IPS-NIHi7 (cell line): ENCODE data around the gene RNF213.
"Not testable (repeated sequence)": the region's sequence is repeated elsewhere in the genome, so short reads cannot be mapped to it uniquely, and the experiment has no call there.

Experiments used
- DNase-seq: peaks from one replicate; pipeline ENCODE4 v3.0.0; 2012; ENCODE audit warnings: mixed read lengths; ENCODE audit errors: extremely low spot score

The RNF213 gene

DNA sequence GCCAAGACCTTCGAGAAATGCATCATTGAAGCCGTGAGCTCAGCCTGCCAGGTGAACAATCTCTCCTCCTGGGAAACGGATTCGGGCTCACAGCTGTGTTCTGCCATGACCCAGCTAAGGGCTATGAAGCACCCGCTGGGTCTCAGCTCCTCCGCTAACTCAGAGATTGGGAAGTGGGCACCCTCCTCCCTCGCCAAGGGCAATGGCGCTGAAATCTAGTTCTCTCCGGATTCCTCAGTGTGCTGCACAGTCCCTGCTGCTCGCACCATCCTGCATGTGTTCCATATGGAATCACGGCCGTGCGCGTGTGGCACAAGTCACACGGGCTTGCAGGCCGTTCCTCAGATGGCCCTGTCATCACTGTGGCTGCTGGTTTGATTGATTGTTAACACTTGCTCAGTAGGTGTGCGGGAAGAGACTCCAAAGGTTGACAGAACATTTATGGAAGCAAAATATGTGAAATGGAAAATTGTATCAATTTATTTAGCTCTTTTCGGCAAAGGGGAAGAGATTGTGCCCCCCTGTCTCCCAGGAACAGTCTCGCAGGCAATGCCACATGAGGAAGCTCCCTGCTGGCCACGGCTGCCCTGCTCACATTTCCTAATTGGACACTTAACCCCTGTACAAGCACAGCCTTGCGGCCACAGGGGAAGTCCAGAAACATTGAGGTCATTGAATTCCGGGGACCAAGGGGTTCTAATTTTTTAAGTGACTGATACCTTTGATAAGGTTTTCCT lies 58.8 kb downstream of the RNF213 start:
- no peak for DNase-seq

DNA sequence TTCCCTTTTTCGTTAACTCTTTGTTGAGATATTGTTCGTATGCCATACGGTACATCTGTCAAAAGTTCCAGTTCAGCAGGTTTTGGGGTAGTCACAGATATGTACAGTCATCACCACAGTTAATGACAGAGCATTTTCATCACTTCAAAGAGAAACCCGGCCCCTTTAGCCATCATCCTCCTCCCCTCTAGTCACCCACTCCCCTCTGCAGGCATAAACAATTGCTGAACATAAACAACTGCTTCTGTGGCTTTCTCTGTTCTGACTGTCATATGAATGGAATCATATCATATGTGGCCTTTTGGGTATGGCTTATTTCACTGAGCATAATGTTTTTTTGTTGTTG lies 59.3 kb downstream of the RNF213 start:
- no peak for DNase-seq

DNA sequence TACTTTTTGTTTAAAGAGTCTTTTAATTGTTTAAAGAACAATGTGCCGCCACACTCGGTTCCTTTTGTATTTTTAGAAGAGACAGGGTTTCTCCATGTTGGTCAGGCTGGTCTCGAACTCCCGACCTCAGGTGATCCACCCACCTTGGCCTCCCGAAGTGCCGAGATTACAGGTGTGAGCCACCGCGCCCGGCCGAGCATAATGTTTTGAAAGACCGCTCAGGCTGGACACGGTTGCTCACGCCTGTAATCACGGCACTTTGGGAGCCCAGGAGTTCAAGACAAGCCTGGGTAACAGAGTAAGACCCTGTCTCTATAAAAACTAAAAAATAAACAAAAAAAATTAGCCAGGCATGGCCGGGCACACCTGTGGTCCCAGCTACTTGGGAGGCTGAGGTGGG lies 59.8 kb downstream of the RNF213 start:
- no peak for DNase-seq

DNA sequence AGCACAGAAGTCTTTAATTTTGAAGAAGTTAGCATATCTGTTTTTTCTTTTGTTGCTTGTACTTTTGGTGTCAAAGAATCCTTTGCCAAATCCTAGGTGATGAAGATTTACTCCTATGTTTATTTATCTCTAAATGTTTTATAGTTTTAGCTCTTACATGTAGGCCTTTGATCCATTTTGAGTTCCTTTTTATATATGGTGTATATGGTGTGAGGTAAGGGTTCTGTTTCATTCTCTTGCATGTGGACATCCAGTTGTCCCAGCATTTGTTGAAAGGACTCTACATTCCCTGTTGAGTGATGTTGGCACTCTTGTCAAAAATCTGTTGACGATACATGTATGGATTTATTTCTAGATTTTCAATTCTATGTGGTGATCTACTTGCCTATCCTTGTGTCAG lies 62.2 kb downstream of the RNF213 start:
- no peak for DNase-seq

DNA sequence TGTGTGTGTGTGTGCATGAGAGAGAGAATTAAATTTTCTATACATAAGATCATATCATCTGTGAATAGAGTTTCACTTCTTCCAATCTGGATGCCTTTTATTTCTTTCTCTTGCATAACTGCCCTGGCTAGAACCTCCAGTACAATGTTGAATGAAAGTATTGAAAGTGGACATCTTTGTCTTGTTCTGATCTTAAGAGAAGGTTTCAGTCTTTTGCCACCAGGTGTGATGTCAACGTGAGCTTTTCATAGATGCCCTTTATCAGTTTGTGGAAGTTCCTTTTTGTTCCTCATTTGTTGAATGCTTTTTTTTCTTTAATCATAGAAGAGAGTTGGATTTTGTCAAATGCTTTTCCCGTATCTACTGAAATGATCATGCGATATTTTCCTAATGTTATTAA lies 63.3 kb downstream of the RNF213 start:
- DNase-seq: no peak

DNA sequence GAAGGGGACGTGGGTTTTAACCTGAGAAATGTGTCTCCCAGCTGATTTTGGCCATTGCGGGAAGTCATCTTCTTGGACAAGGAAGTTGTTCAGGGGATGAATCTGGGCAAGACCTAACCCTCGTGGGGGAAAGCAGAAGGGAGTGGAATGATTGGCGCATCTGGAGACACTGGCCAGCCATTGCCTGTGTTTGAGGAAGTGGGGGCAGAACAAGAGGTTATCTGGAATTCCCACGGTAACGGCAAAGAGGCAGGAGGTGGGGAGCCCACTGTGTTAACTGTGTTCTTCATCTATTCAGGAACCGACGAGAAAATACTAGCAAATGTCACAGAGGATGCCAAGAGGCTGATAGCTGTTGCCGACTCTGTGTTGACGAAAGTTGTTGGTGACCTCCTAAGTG lies 66.9 kb downstream of the RNF213 start:
- no peak for DNase-seq

DNA sequence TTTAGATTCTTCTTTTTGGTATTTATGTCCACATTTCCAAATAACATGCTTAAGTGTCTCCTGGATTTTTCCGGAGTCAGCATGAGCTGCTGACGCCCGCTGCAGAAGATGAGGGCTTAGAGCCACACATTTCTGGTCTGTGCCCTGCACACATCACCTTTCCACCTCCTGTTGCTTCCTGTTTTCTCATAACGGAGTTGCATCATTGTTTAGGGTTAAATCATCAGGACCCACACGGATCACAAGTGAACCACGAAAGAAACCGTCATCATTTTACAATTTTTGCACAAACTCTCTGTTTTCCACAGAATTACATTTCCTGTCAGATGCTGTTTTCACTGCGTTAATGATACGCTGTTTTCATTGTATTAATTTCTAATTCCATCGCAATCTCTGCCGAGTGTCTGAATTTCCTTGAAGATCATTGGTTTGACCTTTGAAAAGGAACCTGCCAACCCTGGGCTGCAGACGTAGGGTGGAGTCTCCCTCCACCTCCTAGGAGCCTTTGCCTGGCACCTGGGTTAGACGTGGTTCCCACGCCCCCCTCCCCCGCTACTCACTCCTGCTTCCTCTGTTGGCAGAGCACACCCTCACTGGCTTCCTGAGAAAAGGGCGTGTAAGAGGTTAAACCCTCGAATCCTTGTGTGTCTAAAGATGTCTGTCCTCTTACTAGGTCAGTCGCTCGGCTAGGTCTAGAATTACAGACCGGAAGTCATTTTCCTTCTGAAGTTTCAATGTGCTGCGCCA lies 68.2 kb downstream of the RNF213 start:
- no peak for DNase-seq

DNA sequence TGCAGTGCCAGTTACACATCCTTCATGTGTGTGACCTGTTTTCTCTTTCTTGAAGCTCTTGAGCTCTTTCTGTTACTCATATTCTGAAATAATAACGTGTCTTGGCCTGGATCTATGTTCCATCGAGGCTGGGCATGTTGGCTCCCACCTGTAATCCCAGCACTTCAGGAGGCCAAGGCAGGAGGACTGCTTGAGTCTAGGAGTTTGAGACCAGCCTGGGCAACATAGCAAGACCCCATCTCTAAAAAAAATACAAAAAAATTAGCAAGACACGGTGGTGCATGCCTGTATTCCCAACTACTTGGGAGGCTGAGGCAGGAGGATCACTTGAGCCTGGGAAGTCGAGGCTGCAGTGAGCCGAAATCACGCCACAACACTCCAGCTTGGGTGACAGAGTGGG lies 68.8 kb downstream of the RNF213 start:
- DNase-seq: not testable (repeated sequence)

DNA sequence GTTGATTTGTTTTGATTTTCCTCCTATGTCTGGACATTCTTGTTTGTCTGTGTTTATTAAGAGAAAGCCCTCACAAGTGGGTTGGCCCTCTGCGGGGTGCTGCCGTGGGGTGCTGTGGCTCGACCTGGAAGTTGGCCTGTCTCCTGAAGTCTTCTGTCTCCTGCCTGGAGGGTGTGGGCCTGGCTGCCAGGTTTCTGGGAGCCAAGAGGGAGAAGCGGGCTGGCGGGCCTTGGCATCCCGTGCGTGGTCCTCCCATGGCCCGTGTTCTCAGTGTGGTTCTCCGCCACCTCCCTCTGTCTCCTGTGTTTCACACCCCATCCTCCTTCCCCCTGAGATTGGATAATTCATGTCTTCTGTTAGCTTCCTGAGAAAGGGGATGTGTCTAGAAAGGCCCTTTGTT lies 69.6 kb downstream of the RNF213 start:
- DNase-seq: no peak

DNA sequence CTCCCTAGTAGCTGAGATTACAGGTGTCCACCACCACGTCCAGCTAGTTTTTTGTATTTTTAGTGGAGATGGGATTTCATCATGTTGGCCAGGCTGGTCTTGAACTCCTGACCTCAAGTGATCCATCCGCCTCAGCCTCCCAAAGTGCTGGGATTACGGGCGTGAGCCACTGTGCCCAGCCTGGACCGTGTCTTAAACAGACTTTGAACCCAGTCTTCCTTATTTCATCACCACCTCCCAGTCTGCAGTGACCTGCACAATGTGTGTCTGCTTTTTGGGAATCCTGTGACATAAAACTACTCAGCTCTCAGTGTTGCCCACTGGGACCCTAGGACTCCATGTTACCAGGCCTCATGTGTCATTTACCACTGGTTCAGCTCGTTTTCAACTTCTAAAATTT lies 70.3 kb downstream of the RNF213 start:
- DNase-seq: not testable (repeated sequence)

DNA sequence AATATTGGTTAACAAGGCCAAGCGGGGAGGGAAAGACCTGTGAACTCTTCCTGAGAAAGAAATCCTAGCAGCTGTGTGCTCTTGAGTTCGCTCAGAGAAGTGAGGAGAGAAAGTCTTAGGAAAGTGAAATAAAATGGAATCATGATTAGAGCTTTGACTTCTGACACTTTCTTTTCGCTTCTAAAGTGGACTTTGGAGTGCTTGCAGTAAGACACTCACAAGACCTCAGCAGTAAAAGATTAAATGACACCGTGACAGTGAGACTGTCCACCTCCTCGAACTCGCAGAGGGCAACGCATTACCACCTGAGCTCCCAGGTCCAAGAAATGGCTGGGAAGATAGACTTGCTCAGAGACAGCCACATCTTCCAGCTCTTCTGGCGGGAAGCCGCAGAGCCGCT lies 71.2 kb downstream of the RNF213 start:
- DNase-seq: no peak

DNA sequence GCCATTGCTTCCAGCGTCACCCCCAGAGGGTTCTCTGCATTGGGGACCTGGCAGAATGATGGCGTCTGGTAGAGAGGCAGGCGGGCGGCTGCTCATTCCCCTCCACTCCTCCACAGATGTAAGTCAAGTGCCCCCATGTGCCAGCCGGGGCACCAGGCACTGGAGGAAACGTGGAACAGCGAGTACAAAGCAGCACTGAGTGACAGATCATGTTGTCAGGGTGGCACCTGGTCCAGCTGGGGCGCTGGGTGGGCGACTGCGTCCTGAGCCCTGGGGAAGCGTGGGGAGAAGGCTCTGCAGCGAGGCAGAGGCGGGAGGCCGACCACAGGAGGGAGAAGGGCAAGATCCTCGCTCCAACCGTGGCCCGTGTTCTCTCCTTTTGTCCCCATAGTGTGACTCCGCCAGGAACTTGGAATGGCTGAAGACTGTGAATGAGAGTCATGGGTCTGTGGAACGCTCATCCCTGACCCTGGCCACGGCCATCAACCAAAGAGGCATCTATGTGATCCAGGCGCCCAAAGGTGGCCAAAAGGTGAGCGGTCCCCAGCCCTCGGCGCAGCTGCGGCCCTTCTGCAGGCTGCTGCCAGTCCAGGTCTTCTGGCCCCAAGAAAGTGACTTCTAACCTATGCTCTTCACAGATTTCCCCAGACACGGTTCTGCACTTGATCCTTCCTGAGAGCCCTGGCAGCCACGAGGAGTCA lies 76.7 kb downstream of the RNF213 start:
- no peak for DNase-seq

DNA sequence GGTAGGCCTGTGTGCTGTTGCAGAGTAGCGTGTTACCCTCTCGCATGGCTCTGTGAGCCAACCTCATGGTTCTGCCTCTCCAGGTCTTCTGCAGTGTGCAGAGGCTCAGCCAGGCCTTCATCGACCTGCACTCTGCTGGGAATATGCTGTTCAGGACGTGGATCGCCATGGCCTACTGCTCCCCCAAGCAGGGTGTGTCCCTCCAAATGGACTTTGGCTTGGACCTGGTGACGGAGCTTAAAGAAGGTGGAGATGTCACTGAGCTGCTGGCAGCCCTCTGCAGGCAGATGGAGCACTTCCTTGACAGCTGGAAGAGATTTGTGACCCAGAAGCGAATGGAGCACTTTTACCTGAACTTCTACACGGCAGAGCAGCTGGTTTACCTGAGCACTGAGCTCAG lies 78.5 kb downstream of the RNF213 start:
- no peak for DNase-seq

DNA sequence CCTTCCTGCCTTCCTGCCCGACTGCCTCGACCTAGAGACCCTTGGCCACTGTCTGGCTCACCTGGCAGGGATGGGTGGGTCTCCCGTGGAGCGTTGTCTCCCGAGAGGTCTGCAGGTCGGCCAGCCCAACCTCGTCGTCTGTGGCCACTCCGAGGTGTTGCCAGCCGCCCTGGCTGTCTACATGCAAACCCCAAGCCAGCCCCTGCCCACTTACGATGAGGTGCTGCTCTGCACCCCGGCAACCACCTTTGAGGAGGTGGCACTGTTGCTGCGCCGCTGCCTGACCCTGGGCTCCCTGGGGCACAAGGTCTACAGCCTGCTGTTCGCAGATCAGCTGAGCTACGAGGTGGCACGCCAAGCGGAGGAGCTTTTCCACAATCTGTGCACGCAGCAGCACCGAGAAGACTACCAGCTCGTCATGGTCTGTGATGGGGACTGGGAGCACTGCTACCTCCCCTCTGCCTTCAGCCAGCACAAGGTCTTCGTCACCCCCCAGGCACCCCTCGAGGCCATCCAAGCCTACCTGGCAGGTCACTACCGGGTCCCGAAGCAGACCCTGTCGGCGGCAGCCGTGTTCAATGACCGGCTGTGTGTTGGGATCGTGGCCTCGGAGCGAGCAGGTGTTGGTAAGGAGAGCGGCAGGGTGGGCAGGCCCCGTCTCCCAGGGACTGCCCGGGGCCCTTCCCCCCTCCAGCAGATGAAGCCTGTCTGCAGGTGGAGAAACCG lies 79.2 kb downstream of the RNF213 start:
- DNase-seq: no peak

DNA sequence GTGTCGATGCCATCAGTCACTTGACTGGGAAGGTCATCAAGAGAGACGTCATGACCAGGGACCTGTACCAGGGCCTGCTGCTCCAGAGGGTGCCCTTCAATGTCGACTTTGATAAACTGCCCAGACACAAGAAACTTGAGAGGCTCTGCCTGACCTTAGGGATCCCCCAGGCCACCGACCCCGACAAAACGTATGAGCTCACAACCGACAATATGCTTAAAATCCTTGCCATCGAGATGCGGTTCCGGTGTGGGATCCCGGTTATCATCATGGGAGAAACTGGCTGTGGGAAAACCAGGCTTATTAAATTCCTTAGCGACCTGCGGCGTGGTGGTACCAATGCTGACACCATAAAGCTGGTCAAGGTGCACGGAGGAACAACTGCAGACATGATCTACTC lies 84.7 kb downstream of the RNF213 start:
- DNase-seq: no peak

DNA sequence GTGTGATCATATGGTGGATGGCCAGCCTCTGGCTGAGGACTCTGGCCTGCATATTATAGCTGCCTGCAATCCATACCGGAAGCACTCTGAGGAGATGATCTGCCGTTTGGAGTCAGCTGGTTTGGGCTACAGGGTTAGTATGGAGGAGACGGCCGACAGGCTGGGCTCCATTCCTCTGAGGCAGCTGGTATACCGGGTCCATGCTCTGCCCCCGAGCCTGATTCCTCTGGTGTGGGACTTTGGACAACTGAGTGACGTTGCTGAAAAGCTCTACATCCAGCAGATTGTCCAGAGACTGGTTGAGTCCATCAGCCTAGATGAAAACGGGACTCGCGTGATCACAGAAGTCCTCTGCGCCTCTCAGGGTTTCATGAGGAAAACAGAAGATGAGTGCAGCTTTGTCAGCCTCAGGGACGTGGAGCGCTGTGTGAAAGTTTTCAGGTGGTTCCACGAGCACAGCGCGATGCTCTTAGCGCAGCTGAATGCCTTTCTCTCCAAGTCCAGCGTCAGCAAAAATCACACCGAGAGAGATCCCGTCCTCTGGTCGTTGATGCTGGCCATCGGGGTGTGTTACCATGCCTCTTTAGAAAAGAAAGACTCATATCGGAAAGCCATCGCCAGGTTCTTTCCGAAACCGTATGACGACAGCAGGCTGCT lies 85.3 kb downstream of the RNF213 start:
- DNase-seq: no peak

DNA sequence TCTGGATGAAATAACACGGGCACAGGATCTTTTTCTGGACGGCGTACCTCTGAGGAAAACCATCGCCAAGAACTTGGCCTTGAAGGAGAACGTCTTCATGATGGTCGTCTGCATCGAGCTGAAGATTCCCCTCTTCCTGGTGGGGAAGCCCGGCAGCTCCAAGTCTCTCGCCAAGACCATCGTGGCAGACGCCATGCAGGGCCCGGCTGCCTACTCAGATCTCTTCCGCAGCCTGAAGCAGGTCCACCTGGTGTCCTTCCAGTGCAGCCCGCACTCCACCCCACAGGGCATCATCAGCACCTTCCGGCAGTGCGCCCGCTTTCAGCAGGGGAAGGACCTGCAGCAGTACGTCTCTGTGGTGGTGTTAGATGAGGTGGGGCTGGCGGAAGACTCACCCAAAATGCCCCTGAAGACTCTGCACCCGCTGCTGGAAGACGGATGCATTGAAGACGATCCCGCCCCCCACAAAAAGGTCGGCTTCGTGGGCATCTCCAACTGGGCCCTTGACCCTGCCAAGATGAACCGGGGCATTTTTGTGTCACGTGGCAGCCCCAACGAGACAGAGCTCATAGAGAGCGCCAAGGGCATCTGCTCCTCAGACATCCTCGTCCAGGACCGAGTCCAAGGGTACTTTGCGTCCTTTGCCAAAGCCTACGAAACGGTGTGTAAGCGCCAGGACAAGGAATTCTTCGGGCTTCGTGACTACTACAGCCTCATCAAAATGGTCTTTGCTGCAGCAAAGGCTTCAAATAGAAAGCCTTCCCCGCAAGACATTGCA lies 86.0 kb downstream of the RNF213 start:
- DNase-seq: no peak

DNA sequence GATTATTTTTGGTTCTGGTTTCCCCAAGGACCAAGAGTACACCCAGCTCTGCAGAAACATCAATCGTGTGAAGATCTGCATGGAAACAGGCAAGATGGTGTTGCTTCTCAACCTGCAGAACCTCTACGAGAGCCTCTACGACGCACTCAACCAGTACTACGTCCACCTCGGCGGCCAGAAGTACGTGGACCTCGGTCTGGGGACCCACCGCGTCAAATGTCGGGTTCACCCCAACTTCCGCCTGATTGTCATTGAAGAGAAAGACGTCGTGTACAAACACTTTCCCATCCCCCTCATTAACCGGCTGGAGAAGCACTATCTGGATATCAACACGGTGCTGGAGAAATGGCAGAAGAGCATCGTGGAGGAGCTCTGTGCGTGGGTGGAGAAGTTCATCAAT lies 86.9 kb downstream of the RNF213 start:
- DNase-seq: no peak

DNA sequence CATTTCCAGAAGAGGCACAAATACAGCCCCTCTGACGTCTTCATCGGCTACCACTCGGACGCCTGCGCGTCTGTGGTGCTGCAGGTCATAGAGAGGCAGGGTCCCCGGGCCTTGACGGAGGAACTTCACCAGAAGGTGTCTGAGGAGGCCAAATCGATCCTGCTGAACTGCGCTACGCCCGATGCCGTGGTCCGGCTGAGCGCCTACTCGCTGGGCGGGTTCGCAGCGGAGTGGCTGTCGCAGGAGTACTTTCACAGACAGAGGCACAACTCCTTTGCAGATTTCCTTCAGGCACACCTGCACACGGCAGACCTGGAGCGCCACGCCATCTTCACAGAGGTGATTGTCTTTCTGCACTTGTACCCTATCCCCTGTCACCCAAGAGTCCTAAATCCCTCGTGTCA lies 87.3 kb downstream of the RNF213 start:
- DNase-seq: no peak

DNA sequence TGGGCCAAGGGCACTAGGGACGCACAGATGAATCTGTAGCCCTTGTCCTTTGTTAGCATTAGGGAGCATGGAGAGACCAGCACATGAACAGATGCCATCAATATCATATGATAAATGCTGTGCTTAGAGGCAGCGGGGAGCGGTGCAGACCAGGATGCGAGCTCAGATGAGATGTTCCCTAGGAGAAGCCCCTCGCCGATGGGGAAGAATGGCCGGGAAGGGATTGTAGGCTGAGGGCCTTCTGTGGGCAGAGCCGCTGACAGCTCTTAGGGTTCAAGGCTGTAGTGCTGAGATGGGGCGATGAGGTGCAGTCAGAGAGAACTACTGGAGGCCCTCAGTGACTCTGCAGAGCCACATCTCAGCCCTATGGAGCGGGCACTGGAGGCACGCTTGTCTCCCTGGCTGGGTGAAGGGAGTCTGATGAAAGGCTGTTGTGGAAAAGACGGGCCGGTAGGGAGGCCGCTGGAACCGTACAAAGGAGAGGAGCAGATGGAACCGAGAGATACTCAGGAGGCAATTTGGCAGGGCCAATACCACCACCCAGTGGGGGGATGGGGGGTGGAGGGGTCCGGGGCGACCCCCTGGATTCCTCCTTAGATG lies 88.0 kb downstream of the RNF213 start:
- DNase-seq: no peak
